H1 (cell line): ENCODE measurements around the gene YIPF1. TPM values are rescaled to one million over a fixed set of nuclear protein-coding genes. Genes with fewer than 3 reads are reported as not detected.

Experiments used
- CHD2 ChIP-seq: IDR thresholded peaks from 2 replicates; pipeline ENCODE4 v1.6.1; 2012; ENCODE audit warnings: low read length, improper control_type of control experiment
- FOSL1 ChIP-seq: IDR thresholded peaks from 2 replicates; pipeline ENCODE4 v1.6.1; 2011; ENCODE audit warnings: mild to moderate bottlenecking, low read depth, low read length, moderate library complexity; ENCODE audit not compliant: insufficient read depth
- HDAC2 ChIP-seq, 2 experiments: fragments of 300-600 bp in 1 of 2; sonication (generic) in 1 of 2; IDR thresholded peaks; 2 replicates each; pipeline ENCODE4 v1.6.1; 2011 to 2012; ENCODE audit warnings: low read depth in 2 of 2, low read length in 2 of 2, mild to moderate bottlenecking in 2 of 2, moderate library complexity in 2 of 2, borderline replicate concordance in 1 of 2, inconsistent platforms in 1 of 2
- HDAC6 ChIP-seq: IDR thresholded peaks from one replicate; pipeline ENCODE4 v1.7.1; 2012; ENCODE audit warnings: low read depth, mild to moderate bottlenecking, inconsistent platforms, low read length, moderate library complexity
- JUN ChIP-seq: IDR thresholded peaks from 2 replicates; pipeline ENCODE4 v1.6.1; 2011; ENCODE audit warnings: low read depth, mild to moderate bottlenecking, improper control_type of control experiment, low read length
- TEAD4 ChIP-seq: IDR thresholded peaks from 2 replicates; pipeline ENCODE4 v1.6.1; 2012; ENCODE audit warnings: low read depth, low read length, inconsistent platforms, mixed read lengths
- polyA plus RNA-seq, 7 experiments: library from polyadenylated mRNA; depleted of rRNA in 3 of 7; stranded (reverse) in 5 of 7; unstranded in 2 of 7; fragments of >200 nt in 5 of 7; fragments of 200-250 nt in 2 of 7; gene quantifications; 1 replicate in 5 of 7; 2 replicates in 1 of 7; 4 replicates in 1 of 7; pipeline versions ENCODE4 v1.2.1 to v1.2.3, GENCODE V29; 2011 to 2013; ENCODE audit warnings: missing spikeins in 2 of 7, mixed read lengths in 2 of 7
- total RNA-seq: library from RNA; stranded (reverse); fragmentation: NEBNext Ultra II Directional; extraction: Animal tissue kit (Norgen Biotek cat#: 25700); gene quantifications from 2 replicates; pipeline ENCODE4 v1.2.1, GENCODE V29; 2021

The YIPF1 gene
- total and polyA plus RNA-seq, 2 of the 8 experiments (the other 6 are each of a cell fraction or from before 2014, with no cell fraction given), result 31.8 to 53.7 TPM

DNA sequence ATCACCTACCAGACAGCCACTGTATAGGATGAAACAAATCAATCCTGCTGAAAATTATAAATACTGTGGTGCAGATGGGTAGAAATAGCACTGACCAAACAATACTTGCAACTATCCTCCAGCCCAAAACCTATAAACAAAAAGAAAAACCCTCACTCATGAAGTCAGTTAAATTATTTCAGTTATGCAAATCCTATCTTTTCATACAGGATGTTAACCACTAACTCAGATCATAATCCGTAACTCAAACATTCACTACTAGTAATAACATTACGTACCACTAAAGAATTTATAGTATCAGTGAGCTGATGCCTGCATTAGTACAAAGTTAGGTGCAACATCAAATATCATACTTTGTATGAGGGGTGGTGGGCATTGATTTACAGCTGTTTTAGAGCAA is 54.1 kb downstream of the YIPF1 start (continued):
- TF ChIP-seq FOSL1 (no peak), HDAC2 (IDR thresholded peaks at IDR 0.05; ENCODE audit: borderline replicate concordance in 1 of 2, low read depth in 2 of 2, low read length in 2 of 2) (no peak), CHD2 (no peak), JUN (no peak), HDAC6 (no peak), TEAD4 (no peak)
